IMR-90 (cell line): ENCODE results near the gene PKIG.

Experiments
- CTCF ChIP-seq: conservative IDR thresholded peaks from 2 replicates; pipeline ENCODE4 v1.5.1; 2012; ENCODE audit warnings: mild to moderate bottlenecking, low read depth, low read length, improper control_type of control experiment
- RAD21 ChIP-seq: IDR thresholded peaks from 2 replicates; pipeline ENCODE4 v1.6.1; 2012; ENCODE audit warnings: low read length, improper control_type of control experiment
- RCOR1 ChIP-seq: IDR thresholded peaks from 2 replicates; pipeline ENCODE4 v1.6.1; 2012; ENCODE audit warnings: mild to moderate bottlenecking, low read length, improper control_type of control experiment; ENCODE audit not compliant: insufficient replicate concordance

DNA sequence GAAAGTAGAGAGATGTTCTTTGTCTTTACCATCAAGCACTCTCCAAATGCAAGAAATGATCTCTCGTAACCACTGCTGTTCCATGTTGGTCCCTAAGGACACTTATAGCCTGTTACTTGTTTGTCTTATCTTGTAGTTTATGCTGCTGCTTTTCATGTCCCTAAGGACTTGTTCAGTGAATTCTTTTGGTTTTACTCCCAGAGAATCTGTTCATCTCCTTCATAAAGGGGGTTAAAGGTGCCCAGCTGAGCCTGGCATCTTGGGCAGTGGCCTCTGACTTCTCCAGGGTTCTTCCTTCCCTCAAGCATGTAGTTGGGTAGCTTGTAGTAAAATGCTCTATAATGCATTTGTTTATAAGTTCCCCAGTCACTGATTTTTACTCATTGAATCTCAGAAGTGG lies 864 bp upstream of the PKIG start:
- no peak for TF ChIP-seq RAD21
- TF ChIP-seq RCOR1 = no peak
- TF ChIP-seq CTCF = no peak
